ENCODE measurements around the gene PRPSAP1. TPM values are rescaled to one million over a fixed set of nuclear protein-coding genes. Genes with fewer than 3 reads are reported as not detected.
A peak's percentile ranks its signal among the peaks of the same experiment; 100 is the strongest.
"Not testable (repeated sequence)": the region's sequence is repeated elsewhere in the genome, so short reads cannot be mapped to it uniquely, and the experiment has no call there.

Gene PRPSAP1
- total RNA-seq, 1 donor from 2014 or later: 69.7 TPM

DNA sequence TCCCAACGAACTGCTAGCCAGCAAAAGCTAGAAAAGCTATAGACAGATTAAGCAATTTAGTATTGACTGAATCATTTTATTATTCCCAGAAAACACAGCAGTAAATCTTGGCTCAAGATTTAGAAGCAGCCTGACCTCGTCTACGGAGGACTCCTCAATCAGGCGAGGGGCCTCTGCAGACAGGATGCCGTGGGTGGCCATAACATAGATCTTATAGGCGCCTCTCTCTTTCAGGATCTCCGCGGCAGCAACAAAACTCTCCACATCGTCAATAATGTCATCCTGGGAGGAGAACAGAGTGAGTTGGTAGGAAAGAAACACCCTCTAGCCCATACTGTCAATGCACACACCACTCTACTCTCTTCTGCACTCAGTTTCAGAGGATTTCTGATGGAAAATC is 41.0 kb downstream of the PRPSAP1 start:
- Mint-ChIP-seq H3K27me3 (ENCODE audit: unreplicated experiment) (no peaks in the 10 kb centered on the region), H3K27ac (ENCODE audit: unreplicated experiment) (no peak overlapping the region), H3K4me3 (ENCODE audit: unreplicated experiment) (no peak overlapping the region), H3K9me3 (ENCODE audit: unreplicated experiment) (no peaks in the 10 kb centered on the region), H3K4me1 (ENCODE audit: unreplicated experiment) (no peaks in the 10 kb centered on the region), H3K36me3 (ENCODE audit: unreplicated experiment) (peaks cover 37% of the 10 kb centered on the region)
- TF ChIP-seq CTCF (IDR thresholded peaks at IDR 0.05): no peak
- no peak for DNase-seq (ENCODE audit: extremely low spot score, unreplicated experiment)

DNA sequence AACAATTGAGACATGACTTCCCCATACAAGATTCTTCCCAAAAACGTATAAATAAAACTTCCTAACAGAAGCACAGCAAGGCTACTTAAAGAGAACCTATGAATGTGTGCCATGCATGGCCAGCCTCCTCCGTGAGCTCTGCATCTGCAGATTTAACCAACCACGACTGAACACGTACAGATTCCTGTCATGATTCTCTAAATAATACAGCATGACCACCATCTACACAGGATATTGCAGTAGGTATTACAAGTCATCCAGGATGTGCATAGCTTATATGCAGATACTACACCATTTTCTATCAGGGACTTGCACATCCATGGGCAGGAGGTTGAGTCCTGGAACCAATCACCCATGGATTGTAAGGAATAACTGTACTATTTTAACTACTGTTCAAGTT is 44.3 kb downstream of the PRPSAP1 start:
- Mint-ChIP-seq H3K27me3 (ENCODE audit: unreplicated experiment) (no peaks in the 10 kb centered on the region), H3K36me3 (ENCODE audit: unreplicated experiment) (peaks cover 28% of the 10 kb centered on the region), H3K27ac (ENCODE audit: unreplicated experiment) (no peak overlapping the region), H3K4me1 (ENCODE audit: unreplicated experiment) (peaks cover 1% of the 10 kb centered on the region), H3K4me3 (ENCODE audit: unreplicated experiment) (no peak overlapping the region), H3K9me3 (ENCODE audit: unreplicated experiment) (no peaks in the 10 kb centered on the region)
- no peak for TF ChIP-seq CTCF (IDR thresholded peaks at IDR 0.05)
- no peak for DNase-seq (ENCODE audit: extremely low spot score, unreplicated experiment)

- H3K4me1 Mint-ChIP-seq (ENCODE audit: unreplicated experiment): peaks cover 3% of the 10 kb centered on the region
- no peaks in the 10 kb centered on the region for H3K27me3 Mint-ChIP-seq (ENCODE audit: unreplicated experiment)
- no peak for TF ChIP-seq CTCF (IDR thresholded peaks at IDR 0.05)
- H3K9me3 Mint-ChIP-seq (ENCODE audit: unreplicated experiment): no peaks in the 10 kb centered on the region
- peaks cover 24% of the 10 kb centered on the region for H3K36me3 Mint-ChIP-seq (ENCODE audit: unreplicated experiment)
- no peak within 1 kb of the TSS for H3K4me3 Mint-ChIP-seq (ENCODE audit: unreplicated experiment)
- H3K27ac Mint-ChIP-seq (ENCODE audit: unreplicated experiment): no peak within 1 kb of the TSS
- DNase-seq (ENCODE audit: extremely low spot score, unreplicated experiment): peak; percentile 85
Observed at GRCh38 chr17:76307966-76308338, 45.8 kb downstream of the PRPSAP1 start, which contains the start of gene QRICH2. Gene QRICH2 (minus strand): TSS chr17:76308276. CDS start chr17:76307998, 278 bp downstream.

DNA sequence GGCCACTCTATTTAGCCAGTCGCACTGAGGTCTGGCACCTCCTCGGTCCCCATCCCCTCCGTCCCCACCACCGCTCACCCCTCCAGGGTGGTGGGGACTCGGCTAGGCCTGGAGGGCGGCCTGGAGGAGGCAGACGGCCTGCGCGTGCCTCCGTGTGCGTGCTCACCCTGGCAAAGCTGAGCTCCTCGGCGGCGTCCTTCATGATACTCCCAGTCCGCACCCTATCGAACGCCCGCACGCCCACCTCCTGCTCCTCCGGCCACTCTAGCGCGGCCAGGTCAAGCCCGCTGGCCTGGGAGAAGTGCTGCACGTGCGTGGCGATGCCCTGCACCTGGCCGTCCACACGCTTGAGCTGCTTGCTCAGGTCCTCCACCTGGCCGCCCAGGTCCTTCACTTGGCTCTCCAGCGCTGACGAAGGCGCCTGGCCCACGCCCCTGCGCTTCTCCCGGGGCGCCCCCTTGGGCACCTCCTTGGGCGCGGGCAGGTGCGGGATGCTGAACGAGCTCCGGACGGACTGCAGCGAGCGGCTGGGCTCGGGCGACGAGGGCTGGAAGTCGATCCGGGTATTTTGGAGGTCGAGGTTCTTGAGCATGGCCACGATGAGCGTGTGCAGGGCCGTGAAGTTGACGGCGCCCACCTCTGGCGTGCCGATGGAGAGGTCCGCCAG is 46.3 kb downstream of the PRPSAP1 start:
- H3K36me3 Mint-ChIP-seq (ENCODE audit: unreplicated experiment): peaks cover 20% of the 10 kb centered on the region
- H3K9me3 Mint-ChIP-seq (ENCODE audit: unreplicated experiment): no peaks in the 10 kb centered on the region
- H3K27ac Mint-ChIP-seq (ENCODE audit: unreplicated experiment): no peak overlapping the region
- DNase-seq (ENCODE audit: extremely low spot score, unreplicated experiment): no peak
- no peak for TF ChIP-seq CTCF (IDR thresholded peaks at IDR 0.05)
- peaks cover 3% of the 10 kb centered on the region for H3K4me1 Mint-ChIP-seq (ENCODE audit: unreplicated experiment)
- H3K27me3 Mint-ChIP-seq (ENCODE audit: unreplicated experiment): no peaks in the 10 kb centered on the region
- no peak overlapping the region for H3K4me3 Mint-ChIP-seq (ENCODE audit: unreplicated experiment)

- not testable (repeated sequence) for H3K4me3 Mint-ChIP-seq (ENCODE audit: unreplicated experiment); H3K4me1 Mint-ChIP-seq (ENCODE audit: unreplicated experiment); H3K9me3 Mint-ChIP-seq (ENCODE audit: unreplicated experiment); H3K27me3 Mint-ChIP-seq (ENCODE audit: unreplicated experiment); H3K36me3 Mint-ChIP-seq (ENCODE audit: unreplicated experiment); DNase-seq (ENCODE audit: extremely low spot score, unreplicated experiment); H3K27ac Mint-ChIP-seq (ENCODE audit: unreplicated experiment)
Observed at GRCh38 chr17:76305135-76305454, 48.6 kb downstream of the PRPSAP1 start.
